GM21529 (cell line): ENCODE data around the gene NLRC4.
"Not testable (repeated sequence)": the region's sequence is repeated elsewhere in the genome, so short reads cannot be mapped to it uniquely, and the experiment has no call there.

ENCODE experiments used
- ATAC-seq: cut with Tn5 transposase; IDR thresholded peaks from one replicate; pipeline ENCODE4 v1.9.1; 2021; ENCODE audit not compliant: unreplicated experiment

Gene NLRC4, protein sequence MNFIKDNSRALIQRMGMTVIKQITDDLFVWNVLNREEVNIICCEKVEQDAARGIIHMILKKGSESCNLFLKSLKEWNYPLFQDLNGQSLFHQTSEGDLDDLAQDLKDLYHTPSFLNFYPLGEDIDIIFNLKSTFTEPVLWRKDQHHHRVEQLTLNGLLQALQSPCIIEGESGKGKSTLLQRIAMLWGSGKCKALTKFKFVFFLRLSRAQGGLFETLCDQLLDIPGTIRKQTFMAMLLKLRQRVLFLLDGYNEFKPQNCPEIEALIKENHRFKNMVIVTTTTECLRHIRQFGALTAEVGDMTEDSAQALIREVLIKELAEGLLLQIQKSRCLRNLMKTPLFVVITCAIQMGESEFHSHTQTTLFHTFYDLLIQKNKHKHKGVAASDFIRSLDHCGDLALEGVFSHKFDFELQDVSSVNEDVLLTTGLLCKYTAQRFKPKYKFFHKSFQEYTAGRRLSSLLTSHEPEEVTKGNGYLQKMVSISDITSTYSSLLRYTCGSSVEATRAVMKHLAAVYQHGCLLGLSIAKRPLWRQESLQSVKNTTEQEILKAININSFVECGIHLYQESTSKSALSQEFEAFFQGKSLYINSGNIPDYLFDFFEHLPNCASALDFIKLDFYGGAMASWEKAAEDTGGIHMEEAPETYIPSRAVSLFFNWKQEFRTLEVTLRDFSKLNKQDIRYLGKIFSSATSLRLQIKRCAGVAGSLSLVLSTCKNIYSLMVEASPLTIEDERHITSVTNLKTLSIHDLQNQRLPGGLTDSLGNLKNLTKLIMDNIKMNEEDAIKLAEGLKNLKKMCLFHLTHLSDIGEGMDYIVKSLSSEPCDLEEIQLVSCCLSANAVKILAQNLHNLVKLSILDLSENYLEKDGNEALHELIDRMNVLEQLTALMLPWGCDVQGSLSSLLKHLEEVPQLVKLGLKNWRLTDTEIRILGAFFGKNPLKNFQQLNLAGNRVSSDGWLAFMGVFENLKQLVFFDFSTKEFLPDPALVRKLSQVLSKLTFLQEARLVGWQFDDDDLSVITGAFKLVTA

GRCh38 chr2:32264422-32265105 is at the start of gene NLRC4:
Gene NLRC4 (minus strand): TSS chr2:32264886. CDS start chr2:32256775, 8,111 bp downstream.
- peak; percentile 97 for ATAC-seq

DNA sequence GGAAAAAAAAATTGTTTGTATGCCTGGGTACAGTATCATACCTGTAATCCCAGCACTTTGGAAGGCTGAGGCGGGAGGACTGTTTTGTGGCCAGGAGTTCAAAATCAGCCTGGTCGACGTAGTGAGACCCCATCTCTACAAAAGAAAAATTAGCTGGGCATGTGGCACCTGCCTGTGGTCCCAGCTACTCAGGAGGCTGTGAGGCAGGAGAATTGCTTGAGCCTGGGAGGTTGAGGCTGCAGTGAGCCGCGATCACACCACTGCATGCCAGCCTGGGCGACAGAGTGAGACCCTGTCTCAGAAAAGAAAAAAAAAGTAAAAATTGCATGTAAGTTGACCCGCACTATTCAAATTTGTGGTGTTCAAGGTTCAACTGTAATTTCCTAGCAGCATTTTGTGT is 45.9 kb upstream of the NLRC4 start:
- ATAC-seq, result no peak

GRCh38 chr2:32293966-32294562 is 29.4 kb upstream of the NLRC4 start:
- ATAC-seq, result not testable (repeated sequence)

GRCh38 chr2:32293493-32293892 is 28.8 kb upstream of the NLRC4 start:
- not testable (repeated sequence) for ATAC-seq

DNA sequence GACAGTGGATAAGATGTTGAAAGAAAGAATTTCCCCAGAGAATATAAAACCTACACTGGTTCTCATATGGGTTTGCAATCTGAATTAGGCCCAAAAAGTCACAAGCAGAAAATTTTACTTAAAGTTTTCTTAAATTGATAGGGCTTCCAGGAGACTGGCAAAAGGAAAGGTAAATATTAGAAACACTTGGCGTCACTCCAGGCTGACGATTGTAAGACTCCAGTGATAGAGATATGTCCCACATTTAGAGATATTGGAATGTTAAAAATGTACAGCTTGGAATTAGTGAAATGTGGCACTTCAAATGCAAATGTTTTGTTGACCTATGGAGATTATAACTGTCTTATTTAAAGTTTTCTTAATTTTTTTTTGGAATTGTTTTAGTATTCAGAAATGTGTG is 27.1 kb upstream of the NLRC4 start:
- no peak for ATAC-seq

DNA sequence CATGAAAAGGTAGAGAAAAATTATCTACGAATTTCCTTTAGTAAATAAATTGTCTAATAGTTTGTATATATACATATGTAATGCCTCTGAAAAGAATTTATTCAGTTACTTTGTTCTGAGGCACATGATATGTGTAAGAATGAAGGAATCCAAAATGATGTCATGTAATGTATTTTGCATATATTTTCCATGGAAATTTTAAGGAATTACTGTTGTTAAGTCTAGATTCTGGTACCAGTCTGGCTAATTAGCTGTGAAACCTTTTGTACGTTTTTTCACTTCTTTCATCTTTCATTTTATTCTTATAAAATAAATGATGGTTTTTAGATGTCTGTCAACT is 25.3 kb upstream of the NLRC4 start:
- no peak for ATAC-seq

- no peak for ATAC-seq
Measured at GRCh38 chr2:32289165-32289999, 24.7 kb upstream of the NLRC4 start.

DNA sequence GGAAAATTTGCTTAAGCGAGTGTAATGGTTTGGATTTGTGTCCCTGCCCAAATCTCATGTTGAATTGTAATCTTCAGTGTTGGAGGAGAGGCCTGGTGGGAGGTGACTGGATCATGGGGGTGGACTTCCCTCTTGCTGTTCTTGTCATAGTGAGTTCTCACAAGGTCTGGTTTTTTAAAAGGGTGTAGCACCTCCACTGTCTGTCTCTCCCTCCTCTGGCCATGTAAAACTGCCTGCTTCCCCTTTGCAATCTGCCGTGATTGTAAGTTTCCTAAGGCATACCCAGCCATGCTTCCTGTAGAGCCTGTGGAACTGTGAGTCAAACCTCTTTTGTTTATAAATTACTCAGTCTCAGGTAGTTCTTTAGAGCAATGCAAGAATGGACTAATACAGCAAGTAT is 19.6 kb upstream of the NLRC4 start:
- peak; percentile 55 for ATAC-seq

DNA sequence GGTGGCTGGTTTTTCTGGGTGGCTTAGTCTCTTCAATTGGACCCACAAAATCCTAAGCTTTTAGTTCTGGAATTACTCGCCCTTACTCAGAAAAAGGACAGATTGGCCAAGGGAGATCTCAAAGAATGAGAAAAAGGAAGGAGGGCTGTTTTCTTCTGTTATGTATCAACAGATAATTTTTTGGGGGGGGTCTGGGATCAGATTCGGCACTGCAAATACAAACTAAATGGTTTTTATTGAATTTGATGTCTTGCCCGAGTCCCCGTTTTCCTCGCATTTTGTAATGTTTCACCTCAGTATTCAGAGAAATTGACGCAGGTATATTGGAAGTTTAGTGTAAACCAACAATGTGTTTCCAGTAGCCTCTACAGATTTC is 13.8 kb upstream of the NLRC4 start:
- ATAC-seq, result no peak

DNA sequence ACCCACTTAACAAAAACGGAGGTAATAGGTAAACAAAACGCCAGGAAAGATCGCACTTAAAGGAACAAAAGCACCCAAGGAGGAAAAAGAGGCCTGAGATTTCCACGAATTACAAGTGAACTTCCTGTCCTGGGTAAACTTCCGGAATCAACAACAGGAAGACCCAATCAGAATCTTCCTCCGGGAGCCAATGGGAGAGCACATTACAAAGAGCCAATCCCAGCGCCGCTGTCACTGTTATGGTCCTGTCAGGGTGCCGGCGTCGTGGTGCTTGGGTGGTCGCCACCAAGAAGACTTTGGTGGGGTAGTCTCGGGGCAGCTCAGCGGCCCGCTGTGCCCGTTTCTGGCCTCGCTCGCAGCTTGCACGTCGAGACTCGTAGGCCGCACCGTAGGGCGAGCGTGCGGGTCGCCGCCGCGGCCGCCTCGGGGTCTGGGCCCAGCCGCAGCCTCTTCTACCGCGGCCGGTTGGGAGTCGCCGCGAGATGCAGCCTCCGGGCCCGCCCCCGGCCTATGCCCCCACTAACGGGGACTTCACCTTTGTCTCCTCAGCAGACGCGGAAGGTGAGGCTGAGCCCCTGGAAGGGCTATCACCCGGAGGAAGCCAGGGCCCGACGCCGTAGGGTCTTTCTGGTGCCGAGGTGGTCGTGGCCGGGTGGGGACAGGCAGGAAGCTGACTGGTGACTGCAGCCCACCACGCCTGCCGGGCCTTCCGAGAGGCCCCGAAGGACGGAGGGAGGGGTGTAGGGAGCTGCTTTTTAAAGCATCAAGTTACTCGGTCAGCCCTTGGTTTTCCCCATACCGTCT is 13.2 kb upstream of the NLRC4 start, which contains the start of gene YIPF4:
YIPF4 (plus strand) TSS at position 231 of the 804 bp plus-strand sequence; CDS start at position 483, 252 bp downstream.
- peak; percentile 100 for ATAC-seq

DNA sequence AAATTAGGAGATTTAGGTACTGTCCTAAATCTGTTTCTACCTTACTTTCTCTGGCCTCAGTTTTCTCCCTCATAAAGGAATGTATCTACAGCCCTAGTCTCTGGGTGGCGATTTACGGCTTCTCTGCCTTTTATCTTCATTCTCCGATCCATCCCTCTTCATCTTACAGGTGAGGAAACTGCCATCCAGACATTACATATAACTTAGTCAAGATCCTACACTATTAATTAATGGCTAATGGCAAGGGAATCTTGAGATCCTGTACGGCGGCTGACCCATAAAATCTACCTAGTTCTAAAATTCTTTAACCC is 12.6 kb upstream of the NLRC4 start:
- ATAC-seq, result peak; percentile 4

GRCh38 chr2:32275790-32276189 is 11.1 kb upstream of the NLRC4 start:
- not testable (repeated sequence) for ATAC-seq

DNA sequence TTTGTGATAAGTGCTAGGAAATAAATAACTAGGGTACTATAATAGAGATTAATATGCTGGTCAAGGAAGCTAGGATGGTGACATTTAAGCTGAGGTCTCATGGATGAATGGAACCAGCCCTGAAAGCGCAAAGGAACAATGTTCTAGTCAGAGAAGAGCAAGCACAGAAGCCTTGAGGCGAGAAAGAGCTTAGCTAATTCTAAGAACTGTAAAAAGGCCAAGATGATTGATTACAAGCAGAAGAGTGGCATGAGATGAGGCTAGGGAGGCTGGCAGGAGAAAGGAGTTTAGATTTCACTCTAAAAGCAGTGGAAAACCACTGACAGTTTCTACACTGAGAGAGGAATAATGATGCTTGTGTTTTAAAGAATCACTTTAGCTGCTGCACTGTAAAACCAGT is 9.6 kb upstream of the NLRC4 start:
- no peak for ATAC-seq

GRCh38 chr2:32272279-32272678 is 7.6 kb upstream of the NLRC4 start:
- no peak for ATAC-seq

GRCh38 chr2:32271063-32271462 is 6.4 kb upstream of the NLRC4 start:
- no peak for ATAC-seq

GRCh38 chr2:32262105-32262504 is 2.6 kb downstream of the NLRC4 start:
- ATAC-seq, result no peak

- ATAC-seq, result no peak
Measured at GRCh38 chr2:32260376-32260775, 4.3 kb downstream of the NLRC4 start.

GRCh38 chr2:32258242-32258641 is 6.4 kb downstream of the NLRC4 start:
- ATAC-seq, result no peak

- no peak for ATAC-seq
Measured at GRCh38 chr2:32250290-32250689, 14.4 kb downstream of the NLRC4 start.
